Brain microvascular endothelial cell (primary cell): Measurements from ENCODE around the gene ZSCAN10.

Experiments
- DNase-seq: peaks from one replicate; pipeline ENCODE4 v3.0.0-alpha.2; 2020
- H3K27ac ChIP-seq: fragments of 250-450 bp; sonication (Bioruptor Pico); 2 replicates; pipeline ENCODE4 v1.5.1; 2020; ENCODE audit warnings: mild to moderate bottlenecking, moderate library complexity
- H3K27me3 ChIP-seq: fragments of 250-450 bp; sonication (Bioruptor Pico); replicated peaks from 2 replicates; pipeline ENCODE4 v1.5.1; 2020; ENCODE audit warnings: mild to moderate bottlenecking
- H3K36me3 ChIP-seq: fragments of 250-450 bp; sonication (Bioruptor Pico); replicated peaks from 2 replicates; pipeline ENCODE4 v1.5.1; 2020; ENCODE audit warnings: mild to moderate bottlenecking
- H3K4me3 ChIP-seq: 2 replicates; pipeline ENCODE4 v1.5.1; 2011; ENCODE audit warnings: low read depth, mild to moderate bottlenecking, control low read depth, low read length, moderate library complexity
- CTCF ChIP-seq: IDR thresholded peaks from 2 replicates; pipeline ENCODE4 v1.5.1; 2011; ENCODE audit warnings: low read depth, mild to moderate bottlenecking, moderate library complexity, low read length, control low read depth, inconsistent platforms; ENCODE audit errors: missing control alignments
- in situ Hi-C: cut with HindIII; loops from 2 replicates; pipeline ENCODE4 v1.10.0; 2017; ENCODE audit warnings: low sequenced_read_pairs, low pct_ligation_motif_present

ZSCAN10 gene

DNA sequence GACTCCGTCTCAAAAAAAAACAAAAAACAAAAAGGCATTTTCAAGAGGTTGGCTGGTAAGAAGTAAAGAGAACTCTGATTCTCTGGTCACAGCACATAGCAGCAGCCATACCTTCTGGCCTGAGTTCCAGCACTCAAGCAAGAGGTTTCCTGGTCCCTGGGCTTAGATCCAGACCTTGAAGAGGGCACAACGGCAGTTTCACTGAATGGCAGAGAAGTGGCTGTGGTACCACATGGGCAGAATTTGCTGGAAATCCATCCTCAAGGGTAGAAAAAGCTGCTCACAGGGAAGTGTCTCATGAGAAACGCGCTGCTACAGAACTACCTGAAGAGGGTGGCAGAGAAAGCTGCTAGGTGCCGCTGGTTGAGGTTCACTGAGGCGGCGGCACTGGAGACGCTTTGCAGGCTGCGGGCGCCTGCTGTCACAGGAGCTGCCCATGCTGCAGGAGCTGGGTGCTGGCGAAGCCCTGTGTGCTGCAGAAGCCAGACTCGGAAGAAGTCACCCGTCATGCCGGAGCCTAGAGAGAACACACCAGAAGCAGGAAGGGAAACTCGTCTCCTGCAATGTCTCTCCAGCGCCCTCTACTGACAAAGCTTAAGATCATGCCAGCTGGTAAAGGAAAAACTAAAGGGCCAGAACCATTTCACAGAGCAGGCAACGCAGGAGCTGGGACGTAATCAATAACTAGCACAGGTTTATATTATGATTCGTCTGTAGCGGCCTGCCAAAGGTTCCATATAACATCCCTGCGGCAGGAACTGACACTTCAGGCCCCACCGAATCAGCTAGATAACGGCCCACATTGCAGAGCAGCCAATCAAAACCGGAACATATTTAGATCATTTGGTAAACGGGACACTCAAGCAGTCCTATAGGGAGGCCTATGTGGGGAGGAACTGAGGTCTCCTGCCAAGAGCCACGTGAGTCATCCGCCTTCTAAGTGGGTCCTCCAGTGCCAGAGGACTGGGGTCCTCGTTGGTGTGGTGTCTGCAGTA, 30.3 kb upstream of the ZSCAN10 start:
- Histone ChIP-seq H3K36me3 (peaks cover 29% of the 10 kb centered on the region), H3K27me3 (no peaks in the 10 kb centered on the region), H3K27ac (no peak overlapping the region), H3K4me3 (peak overlapping the region; percentile 24)
- peak; percentile 94 for TF ChIP-seq CTCF
- DNase-seq, result peak; percentile 66
- in situ Hi-C loops, result no loop called here

DNA sequence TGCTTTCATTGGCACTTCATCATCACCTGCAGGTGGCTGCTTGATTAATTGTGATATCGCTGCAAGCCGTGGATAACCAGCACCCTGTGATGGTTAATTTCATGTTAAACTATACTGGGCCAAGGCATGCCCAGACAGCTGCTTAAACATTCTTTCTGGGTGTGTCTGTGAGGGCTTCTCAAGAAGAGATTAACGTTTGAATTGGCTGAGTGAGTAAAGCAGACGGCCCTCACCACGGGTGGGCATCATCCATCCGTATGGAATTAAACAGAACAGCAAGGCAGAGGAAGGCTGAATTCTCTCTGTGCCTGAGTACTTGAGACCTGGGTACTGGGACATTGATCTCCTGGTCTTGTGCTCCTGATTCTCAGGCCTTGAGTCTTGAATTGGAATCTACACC, 28.7 kb upstream of the ZSCAN10 start:
- in situ Hi-C loops, result no loop called here
- Histone ChIP-seq H3K4me3 (no peak overlapping the region), H3K36me3 (peaks cover 27% of the 10 kb centered on the region), H3K27me3 (no peaks in the 10 kb centered on the region), H3K27ac (no peak overlapping the region)
- TF ChIP-seq CTCF, result no peak
- DNase-seq, result no peak

GRCh38 chr16:3123986-3124886, 25.1 kb upstream of the ZSCAN10 start:
- Histone ChIP-seq H3K27ac (peak overlapping the region; percentile 33), H3K4me3 (peak overlapping the region; percentile 78), H3K36me3 (peaks cover 27% of the 10 kb centered on the region), H3K27me3 (no peaks in the 10 kb centered on the region)
- TF ChIP-seq CTCF, result peak; percentile 54
- DNase-seq, result peak; percentile 94
- in situ Hi-C loops, result no loop called here

GRCh38 chr16:3122926-3123570, 24.0 kb upstream of the ZSCAN10 start:
- TF ChIP-seq CTCF, result no peak
- Histone ChIP-seq H3K36me3 (peaks cover 30% of the 10 kb centered on the region), H3K4me3 (no peak overlapping the region), H3K27me3 (no peaks in the 10 kb centered on the region), H3K27ac (no peak overlapping the region)
- no peak for DNase-seq
- in situ Hi-C loops, result no loop called here

DNA sequence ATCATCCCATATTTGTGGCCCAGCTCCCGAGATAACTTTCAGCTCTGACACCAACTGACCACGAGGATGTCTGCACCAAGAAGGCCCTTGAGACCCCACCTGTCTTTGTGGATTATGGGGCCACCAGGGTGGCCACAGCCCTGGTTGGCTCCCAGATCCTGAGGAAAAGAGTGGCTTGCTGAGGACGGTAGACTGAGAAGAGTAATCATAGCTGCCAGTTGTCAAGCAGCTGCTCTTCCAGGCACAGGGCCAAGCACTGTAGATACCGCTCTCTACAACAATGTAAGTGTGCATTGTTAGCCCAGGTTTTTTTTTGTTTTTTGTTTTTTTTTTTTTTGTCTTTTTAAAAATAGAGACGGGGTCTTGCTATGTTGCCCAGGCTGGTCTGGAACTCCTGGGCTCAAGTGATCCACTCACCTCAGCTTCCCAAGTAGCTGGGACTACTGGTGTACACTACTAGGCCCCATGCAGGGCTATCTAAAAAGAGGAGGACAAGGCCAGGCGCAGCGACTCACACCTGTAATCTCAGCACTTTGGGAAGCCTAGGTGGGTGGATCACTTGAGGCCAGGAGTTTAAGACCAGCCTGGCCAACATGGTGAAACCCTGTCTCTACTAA, 22.9 kb upstream of the ZSCAN10 start:
- Histone ChIP-seq H3K27me3 (no peaks in the 10 kb centered on the region), H3K36me3 (peaks cover 25% of the 10 kb centered on the region), H3K4me3 (no peak overlapping the region), H3K27ac (no peak overlapping the region)
- in situ Hi-C loops, result no loop called here
- DNase-seq, result no peak
- no peak for TF ChIP-seq CTCF
